Mucosa of stomach (tissue), 1 donor: ENCODE measurements around the gene ATG16L1.

ENCODE experiments used
- H3K27me3 ChIP-seq: one replicate; pipeline ENCODE4 v1.7.0; 2013; ENCODE audit warnings: mild to moderate bottlenecking, low read length; ENCODE audit not compliant: control insufficient read depth, insufficient read depth
- H3K36me3 ChIP-seq: one replicate; pipeline ENCODE4 v1.7.0; 2013; ENCODE audit warnings: low read length; ENCODE audit not compliant: control insufficient read depth, insufficient read depth
- H3K4me1 ChIP-seq: one replicate; pipeline ENCODE4 v1.7.0; 2013; ENCODE audit warnings: mild to moderate bottlenecking, low read length; ENCODE audit not compliant: control insufficient read depth, insufficient read depth
- H3K4me3 ChIP-seq: one replicate; pipeline ENCODE4 v1.7.0; 2013; ENCODE audit warnings: low read length
- H3K9ac ChIP-seq: one replicate; pipeline ENCODE4 v1.7.0; 2013; ENCODE audit warnings: mild to moderate bottlenecking, low read length, moderate library complexity
- H3K9me3 ChIP-seq: one replicate; pipeline ENCODE4 v1.7.0; 2013; ENCODE audit warnings: mild to moderate bottlenecking, low read length, moderate library complexity; ENCODE audit not compliant: control insufficient read depth
- donor health status: Pancreatic carcinoma.

The ATG16L1 gene

GRCh38 chr2:233264667-233265066 lies 13.2 kb downstream of the ATG16L1 start:
- Histone ChIP-seq H3K36me3 (peaks cover 29% of the 10 kb centered on the region), H3K4me3 (no peak overlapping the region), H3K4me1 (no peaks in the 10 kb centered on the region), H3K27me3 (no peaks in the 10 kb centered on the region), H3K9ac (no peak overlapping the region), H3K9me3 (no peaks in the 10 kb centered on the region)

- Histone ChIP-seq H3K36me3 (peaks cover 21% of the 10 kb centered on the region), H3K4me3 (no peak overlapping the region), H3K9ac (no peak overlapping the region), H3K4me1 (no peaks in the 10 kb centered on the region), H3K27me3 (no peaks in the 10 kb centered on the region), H3K9me3 (no peaks in the 10 kb centered on the region)
These were observed 14.5 kb downstream of the ATG16L1 start for GRCh38 chr2:233265899-233266431.

GRCh38 chr2:233266481-233266880 lies 15.0 kb downstream of the ATG16L1 start:
- Histone ChIP-seq H3K4me1 (no peaks in the 10 kb centered on the region), H3K9me3 (no peaks in the 10 kb centered on the region), H3K9ac (no peak overlapping the region), H3K27me3 (no peaks in the 10 kb centered on the region), H3K36me3 (peaks cover 21% of the 10 kb centered on the region), H3K4me3 (no peak overlapping the region)

GRCh38 chr2:233267516-233268245 lies 16.2 kb downstream of the ATG16L1 start:
- no peaks in the 10 kb centered on the region for H3K27me3 ChIP-seq
- H3K4me1 ChIP-seq = no peaks in the 10 kb centered on the region
- no peaks in the 10 kb centered on the region for H3K9me3 ChIP-seq
- H3K9ac ChIP-seq = no peak overlapping the region
- H3K36me3 ChIP-seq = peaks cover 12% of the 10 kb centered on the region
- H3K4me3 ChIP-seq = no peak overlapping the region

- H3K9me3 ChIP-seq = no peaks in the 10 kb centered on the region
- H3K36me3 ChIP-seq = peaks cover 10% of the 10 kb centered on the region
- no peak overlapping the region for H3K4me3 ChIP-seq
- no peaks in the 10 kb centered on the region for H3K4me1 ChIP-seq
- no peak overlapping the region for H3K9ac ChIP-seq
- H3K27me3 ChIP-seq = no peaks in the 10 kb centered on the region
These were observed 18.9 kb downstream of the ATG16L1 start for GRCh38 chr2:233270366-233270765.

GRCh38 chr2:233270951-233271350 lies 19.5 kb downstream of the ATG16L1 start:
- no peaks in the 10 kb centered on the region for H3K4me1 ChIP-seq
- peaks cover 11% of the 10 kb centered on the region for H3K36me3 ChIP-seq
- H3K27me3 ChIP-seq = no peaks in the 10 kb centered on the region
- H3K9me3 ChIP-seq = no peaks in the 10 kb centered on the region
- no peak overlapping the region for H3K4me3 ChIP-seq
- no peak overlapping the region for H3K9ac ChIP-seq

- no peaks in the 10 kb centered on the region for H3K4me1 ChIP-seq
- H3K27me3 ChIP-seq = no peaks in the 10 kb centered on the region
- H3K9me3 ChIP-seq = no peaks in the 10 kb centered on the region
- H3K36me3 ChIP-seq = peaks cover 11% of the 10 kb centered on the region
- no peak overlapping the region for H3K4me3 ChIP-seq
- H3K9ac ChIP-seq = no peak overlapping the region
These were observed 20.2 kb downstream of the ATG16L1 start for GRCh38 chr2:233271693-233272092.

GRCh38 chr2:233273120-233273519 lies 21.6 kb downstream of the ATG16L1 start:
- no peak overlapping the region for H3K9ac ChIP-seq
- no peak overlapping the region for H3K4me3 ChIP-seq
- peaks cover 11% of the 10 kb centered on the region for H3K36me3 ChIP-seq
- H3K4me1 ChIP-seq = no peaks in the 10 kb centered on the region
- no peaks in the 10 kb centered on the region for H3K9me3 ChIP-seq
- no peaks in the 10 kb centered on the region for H3K27me3 ChIP-seq

- no peaks in the 10 kb centered on the region for H3K27me3 ChIP-seq
- H3K9me3 ChIP-seq = no peaks in the 10 kb centered on the region
- no peak overlapping the region for H3K9ac ChIP-seq
- no peaks in the 10 kb centered on the region for H3K4me1 ChIP-seq
- peaks cover 11% of the 10 kb centered on the region for H3K36me3 ChIP-seq
- no peak overlapping the region for H3K4me3 ChIP-seq
These were observed 23.8 kb downstream of the ATG16L1 start for GRCh38 chr2:233275223-233275622.

- Histone ChIP-seq H3K27me3 (no peaks in the 10 kb centered on the region), H3K4me1 (no peaks in the 10 kb centered on the region), H3K9ac (no peak overlapping the region), H3K36me3 (peaks cover 14% of the 10 kb centered on the region), H3K9me3 (no peaks in the 10 kb centered on the region), H3K4me3 (no peak overlapping the region)
These were observed 27.4 kb downstream of the ATG16L1 start for GRCh38 chr2:233278921-233279320.

- H3K27me3 ChIP-seq = no peaks in the 10 kb centered on the region
- H3K4me1 ChIP-seq = no peaks in the 10 kb centered on the region
- H3K36me3 ChIP-seq = peaks cover 6% of the 10 kb centered on the region
- no peaks in the 10 kb centered on the region for H3K9me3 ChIP-seq
- H3K9ac ChIP-seq = no peak overlapping the region
- no peak overlapping the region for H3K4me3 ChIP-seq
These were observed 28.7 kb downstream of the ATG16L1 start for GRCh38 chr2:233280114-233280693.

GRCh38 chr2:233281553-233281952 lies 30.1 kb downstream of the ATG16L1 start:
- Histone ChIP-seq H3K4me1 (no peaks in the 10 kb centered on the region), H3K9ac (no peak overlapping the region), H3K27me3 (no peaks in the 10 kb centered on the region), H3K9me3 (no peaks in the 10 kb centered on the region), H3K36me3 (peaks cover 3% of the 10 kb centered on the region), H3K4me3 (no peak overlapping the region)
